ENCODE data around the gene SOX5. TPM values are rescaled to one million over a fixed set of nuclear protein-coding genes. Genes with fewer than 3 reads are reported as not detected.

The SOX5 gene
- polyA plus RNA-seq, 1 of the 3 experiments (the other 2 are of a cell fraction) = 0.21 TPM

DNA sequence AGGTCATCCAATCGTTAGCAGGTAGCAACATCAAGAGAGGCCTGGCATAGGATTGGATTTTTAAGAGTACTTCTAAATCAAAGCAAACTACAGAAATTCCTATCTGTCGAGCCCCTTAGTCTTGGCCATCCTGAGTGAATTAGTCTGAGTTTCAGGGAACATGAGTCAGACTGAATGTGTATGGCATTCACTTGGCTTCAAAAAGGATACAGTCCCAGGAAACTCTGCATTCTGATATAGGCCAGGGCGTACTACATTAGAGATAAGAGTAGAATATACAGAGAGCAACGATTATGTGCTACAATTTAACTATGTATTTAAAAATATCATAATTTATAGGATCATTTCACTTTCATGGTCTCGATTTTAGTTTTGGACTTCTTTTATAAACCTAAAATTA is 242.2 kb downstream of the SOX5 start:
- H3K9me2 ChIP-seq = no peaks in the 10 kb centered on the region
- no peak overlapping the region for H3K27ac ChIP-seq (ENCODE audit: low read depth in 2 of 2, low read length in 1 of 2)
- ChIA-PET POLR2A (no interaction called here), CTCF (no interaction called here)
- H4K20me1 ChIP-seq (ENCODE audit: insufficient read depth) = no peaks in the 10 kb centered on the region
- no peak overlapping the region for H3K9ac ChIP-seq
- no peak overlapping the region for H2AFZ ChIP-seq (ENCODE audit: low read depth)
- H3K4me3 ChIP-seq (ENCODE audit: low read depth in 2 of 2, low read length in 1 of 2) = no peak overlapping the region
- DNase-seq = no peak
- 42% methylated on average over 5 of the region's 5 CpGs for WGBS (ENCODE audit: low lambda C conversion rate)
- H3F3A ChIP-seq (replicated peaks; ENCODE audit: insufficient read depth) = no peaks in the 10 kb centered on the region
- no peaks in the 10 kb centered on the region for H3K27me3 ChIP-seq (ENCODE audit: insufficient read depth)
- H3K79me2 ChIP-seq (ENCODE audit: insufficient read depth) = no peaks in the 10 kb centered on the region
- no peak overlapping the region for H3K4me2 ChIP-seq
- no peaks in the 10 kb centered on the region for H3K4me1 ChIP-seq (ENCODE audit: control insufficient read depth in 1 of 2, insufficient read depth in 2 of 2, low read depth in 1 of 2, low read length in 1 of 2)
- TF ChIP-seq MEF2A (IDR thresholded peaks at IDR 0.05; ENCODE audit: borderline replicate concordance, low read depth) = no peak
- no peak for TF ChIP-seq TAF1 (IDR thresholded peaks at IDR 0.05; ENCODE audit: borderline replicate concordance, low read depth, low read length)
- no peak for TF ChIP-seq ZBTB33 (IDR thresholded peaks at IDR 0.05; ENCODE audit: borderline replicate concordance, low read depth)
- H3K9me3 ChIP-seq = no peaks in the 10 kb centered on the region
- no peaks in the 10 kb centered on the region for H3K36me3 ChIP-seq (replicated peaks in 1 of 2; ENCODE audit: control insufficient read depth in 1 of 2, insufficient read depth in 2 of 2, low read length in 1 of 2)

GRCh38 chr12:23704992-23705943 is 244.2 kb downstream of the SOX5 start:
- H3K36me3 ChIP-seq (replicated peaks in 1 of 2; ENCODE audit: control insufficient read depth in 1 of 2, insufficient read depth in 2 of 2, low read length in 1 of 2) = no peaks in the 10 kb centered on the region
- no peaks in the 10 kb centered on the region for H3F3A ChIP-seq (replicated peaks; ENCODE audit: insufficient read depth)
- H3K79me2 ChIP-seq (ENCODE audit: insufficient read depth) = no peaks in the 10 kb centered on the region
- H3K9ac ChIP-seq = no peak overlapping the region
- no peak for TF ChIP-seq SIN3A (IDR thresholded peaks at IDR 0.05; ENCODE audit: borderline replicate concordance, low read depth, low read length)
- TF ChIP-seq, protein P1, sequence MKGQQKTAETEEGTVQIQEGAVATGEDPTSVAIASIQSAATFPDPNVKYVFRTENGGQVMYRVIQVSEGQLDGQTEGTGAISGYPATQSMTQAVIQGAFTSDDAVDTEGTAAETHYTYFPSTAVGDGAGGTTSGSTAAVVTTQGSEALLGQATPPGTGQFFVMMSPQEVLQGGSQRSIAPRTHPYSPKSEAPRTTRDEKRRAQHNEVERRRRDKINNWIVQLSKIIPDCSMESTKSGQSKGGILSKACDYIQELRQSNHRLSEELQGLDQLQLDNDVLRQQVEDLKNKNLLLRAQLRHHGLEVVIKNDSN (IDR thresholded peaks at IDR 0.05; ENCODE audit: borderline replicate concordance, low read depth) = no peak
- no peaks in the 10 kb centered on the region for H3K27me3 ChIP-seq (ENCODE audit: insufficient read depth)
- H2AFZ ChIP-seq (ENCODE audit: low read depth) = no peak overlapping the region
- H3K9me3 ChIP-seq = no peaks in the 10 kb centered on the region
- H3K27ac ChIP-seq (ENCODE audit: low read depth in 2 of 2, low read length in 1 of 2) = no peak overlapping the region
- WGBS (ENCODE audit: low lambda C conversion rate) = 51% methylated on average over 6 of the region's 6 CpGs
- no peak overlapping the region for H3K4me2 ChIP-seq
- no peaks in the 10 kb centered on the region for H3K9me2 ChIP-seq
- ChIA-PET POLR2A (no interaction called here), CTCF (interaction anchor here (0.6 kb wide), 1 partner anchor 275 kb away, joined by 3 read pairs; no protein-coding TSS in a partner anchor)
- H4K20me1 ChIP-seq (ENCODE audit: insufficient read depth) = no peaks in the 10 kb centered on the region
- no peaks in the 10 kb centered on the region for H3K4me1 ChIP-seq (ENCODE audit: control insufficient read depth in 1 of 2, insufficient read depth in 2 of 2, low read depth in 1 of 2, low read length in 1 of 2)
- no peak for DNase-seq
- no peak overlapping the region for H3K4me3 ChIP-seq (ENCODE audit: low read depth in 2 of 2, low read length in 1 of 2)

DNA sequence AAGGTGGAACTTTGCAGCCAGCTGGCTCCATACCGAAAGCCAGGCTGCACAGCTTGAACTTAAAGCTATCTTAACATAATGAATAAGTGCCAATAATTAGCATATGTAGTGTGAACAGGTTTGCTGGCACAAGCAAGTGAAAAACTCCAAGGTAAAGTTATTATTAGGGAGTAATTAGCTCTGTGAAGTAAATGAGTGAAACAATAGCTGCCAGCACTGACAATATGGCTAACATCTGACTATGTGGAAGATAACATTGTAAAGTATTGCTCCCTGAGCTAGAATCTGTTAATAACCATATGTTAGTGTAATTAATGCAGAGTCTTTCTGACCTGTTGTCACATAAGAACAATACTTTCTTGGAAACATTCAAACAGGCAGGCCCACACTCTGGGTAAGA is 246.4 kb downstream of the SOX5 start:
- Histone ChIP-seq H2AFZ (ENCODE audit: low read depth) (no peak overlapping the region), H3K4me2 (no peak overlapping the region), H3K9me3 (no peaks in the 10 kb centered on the region), H3K4me3 (ENCODE audit: low read depth in 2 of 2, low read length in 1 of 2) (no peak overlapping the region), H3K27ac (ENCODE audit: low read depth in 2 of 2, low read length in 1 of 2) (no peak overlapping the region), H4K20me1 (ENCODE audit: insufficient read depth) (no peaks in the 10 kb centered on the region), H3K4me1 (ENCODE audit: control insufficient read depth in 1 of 2, insufficient read depth in 2 of 2, low read depth in 1 of 2, low read length in 1 of 2) (no peaks in the 10 kb centered on the region), H3K27me3 (ENCODE audit: insufficient read depth) (no peaks in the 10 kb centered on the region), H3K9me2 (no peaks in the 10 kb centered on the region), H3K36me3 (replicated peaks in 1 of 2; ENCODE audit: control insufficient read depth in 1 of 2, insufficient read depth in 2 of 2, low read length in 1 of 2) (no peaks in the 10 kb centered on the region), H3K79me2 (ENCODE audit: insufficient read depth) (no peaks in the 10 kb centered on the region), H3K9ac (no peak overlapping the region), H3F3A (replicated peaks; ENCODE audit: insufficient read depth) (no peaks in the 10 kb centered on the region)
- POLR2A ChIA-PET = no interaction called here
- DNase-seq = no peak
- 46% methylated on average over 1 of the region's 1 CpG for WGBS (ENCODE audit: low lambda C conversion rate)
- CTCF ChIA-PET = no interaction called here
- no peak for TF ChIP-seq RXRA (IDR thresholded peaks at IDR 0.05; ENCODE audit: borderline replicate concordance, low read depth)

Measured in SK-N-SH (cell line).